ENCODE results near the gene MFAP2.

The MFAP2 gene

GRCh38 chr1:16980473-16981268, at the start of gene MFAP2:
MFAP2 (minus strand) TSS chr1:16980620; CDS start chr1:16978273, 2,347 bp downstream.
- no peak for DNase-seq (ENCODE audit: low spot score)

DNA sequence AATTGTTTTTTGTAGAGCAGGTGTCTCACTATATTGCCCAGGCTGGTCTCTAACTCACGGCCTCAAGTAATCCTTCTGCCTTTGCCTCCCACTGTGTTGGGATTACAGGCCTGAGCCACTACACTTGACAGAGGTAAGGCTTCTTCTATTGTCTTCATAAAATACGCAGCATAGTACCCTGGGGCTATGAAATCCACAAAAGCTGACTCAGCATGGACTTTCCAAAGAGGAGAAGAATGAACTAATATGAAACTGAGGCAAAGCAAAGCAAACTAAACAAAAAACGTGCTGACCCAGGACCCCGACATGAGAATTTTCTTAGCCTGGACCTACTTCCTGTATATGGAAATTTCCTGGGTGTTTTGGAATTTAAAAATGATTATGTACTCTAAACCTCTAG, 49.8 kb upstream of the MFAP2 start:
- DNase-seq (ENCODE audit: low spot score): no peak

- DNase-seq (ENCODE audit: low spot score): no peak
Observed at GRCh38 chr1:17028662-17029188, 48.3 kb upstream of the MFAP2 start.

GRCh38 chr1:17027900-17028299, 47.5 kb upstream of the MFAP2 start:
- DNase-seq (ENCODE audit: low spot score): no peak

GRCh38 chr1:17027403-17027802, 47.0 kb upstream of the MFAP2 start:
- no peak for DNase-seq (ENCODE audit: low spot score)

DNA sequence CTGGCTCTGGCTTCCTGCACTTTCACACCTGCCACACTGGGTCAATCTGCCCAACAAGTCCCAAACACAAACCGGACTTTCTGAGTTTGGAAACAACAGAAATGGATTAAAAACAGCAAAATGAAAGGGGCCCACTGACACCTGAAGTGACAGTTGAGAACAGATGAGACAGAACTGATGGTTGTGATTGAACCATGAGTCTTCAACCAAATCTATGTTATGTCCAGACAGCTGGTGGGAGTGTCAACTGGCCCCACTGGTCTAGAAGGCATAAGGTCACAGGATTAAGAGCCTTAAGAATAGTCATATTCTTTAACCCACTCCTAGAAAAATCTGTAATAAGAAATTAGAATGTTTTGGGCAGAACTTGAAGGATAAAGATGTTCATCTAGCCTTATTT, 44.3 kb upstream of the MFAP2 start:
- no peak for DNase-seq (ENCODE audit: low spot score)

- DNase-seq (ENCODE audit: low spot score): no peak
Observed at GRCh38 chr1:17023573-17023972, 43.2 kb upstream of the MFAP2 start.

GRCh38 chr1:17023102-17023501, 42.7 kb upstream of the MFAP2 start:
- no peak for DNase-seq (ENCODE audit: low spot score)

GRCh38 chr1:17021896-17022295, 41.5 kb upstream of the MFAP2 start:
- DNase-seq (ENCODE audit: low spot score): no peak

DNA sequence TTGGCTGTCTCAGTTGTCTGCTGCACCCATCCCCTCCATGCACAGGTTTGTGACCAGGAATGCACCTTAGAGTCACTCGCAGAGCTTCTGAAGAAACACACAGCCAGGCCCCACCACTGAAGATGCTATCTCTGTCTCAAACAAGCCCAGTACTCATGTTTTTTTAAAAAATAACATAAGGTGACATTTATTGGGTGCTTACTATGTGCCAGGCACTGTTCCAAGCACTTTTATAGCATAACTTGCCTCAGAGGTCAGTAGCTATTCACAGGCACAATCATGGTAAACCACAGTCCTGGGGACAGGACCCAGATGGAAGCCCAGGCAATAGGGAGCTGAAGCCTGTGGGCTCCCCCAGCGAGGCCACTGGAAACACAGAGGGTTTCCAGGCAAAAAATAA, 40.1 kb upstream of the MFAP2 start:
- DNase-seq (ENCODE audit: low spot score): no peak

GRCh38 chr1:17018849-17019248, 38.4 kb upstream of the MFAP2 start:
- DNase-seq (ENCODE audit: low spot score): no peak

- DNase-seq (ENCODE audit: low spot score): no peak
Observed at GRCh38 chr1:17017435-17017834, 37.0 kb upstream of the MFAP2 start.

- DNase-seq (ENCODE audit: low spot score): no peak
Observed at GRCh38 chr1:17016317-17016661, 35.9 kb upstream of the MFAP2 start.

DNA sequence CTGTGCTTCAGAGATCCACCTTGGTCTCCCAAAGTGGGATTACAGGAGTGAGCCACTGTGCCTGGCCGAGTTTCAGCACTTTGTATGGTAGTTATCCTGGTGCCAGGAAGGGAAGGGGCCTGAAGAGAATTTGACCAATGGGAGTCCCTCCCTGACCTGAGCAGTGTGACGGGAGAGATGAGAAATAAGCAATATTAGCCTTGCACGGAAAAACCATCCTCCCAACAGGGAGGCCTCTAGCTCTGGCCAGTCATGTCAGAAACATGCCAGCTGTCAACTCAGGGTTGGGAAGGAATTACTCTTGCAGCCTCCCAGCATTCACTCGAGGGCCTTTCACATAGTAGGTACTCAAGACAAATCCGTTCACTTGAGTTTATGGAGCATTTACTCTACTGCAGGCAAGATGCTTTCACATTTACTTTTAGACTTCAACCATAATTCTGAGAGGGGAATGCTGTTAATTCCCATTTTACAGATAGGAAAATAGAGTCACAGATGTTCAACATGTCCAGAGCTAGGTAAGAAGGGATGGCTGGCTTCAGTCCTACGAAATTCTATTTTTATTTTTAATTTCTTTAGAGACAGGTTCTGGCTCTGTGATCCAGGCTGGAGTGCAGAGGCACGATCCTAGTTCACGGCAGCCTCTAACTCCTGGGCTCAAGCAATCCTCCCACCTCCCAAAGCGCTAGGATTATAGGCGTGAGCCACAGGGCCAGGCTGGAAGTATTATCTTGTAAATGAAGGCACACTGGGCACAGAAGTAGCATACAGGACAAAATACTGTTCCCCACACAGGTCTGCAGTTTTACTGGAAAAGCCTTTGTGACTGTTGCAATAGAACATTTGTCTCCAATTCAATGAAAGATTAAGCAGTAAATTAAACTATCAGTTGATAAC, 34.5 kb upstream of the MFAP2 start:
- no peak for DNase-seq (ENCODE audit: low spot score)

- DNase-seq (ENCODE audit: low spot score): no peak
Observed at GRCh38 chr1:17013491-17014320, 33.3 kb upstream of the MFAP2 start.

GRCh38 chr1:17012775-17013490, 32.5 kb upstream of the MFAP2 start:
- DNase-seq (ENCODE audit: low spot score): no peak

- peak; percentile 37 for DNase-seq (ENCODE audit: low spot score)
Observed at GRCh38 chr1:17011439-17012307, 31.3 kb upstream of the MFAP2 start, which contains the start of gene ATP13A2. ATP13A2 (minus strand) TSS chr1:17011928; CDS start chr1:17011738, 190 bp downstream.

- DNase-seq (ENCODE audit: low spot score): no peak
Observed at GRCh38 chr1:17011092-17011438, 30.6 kb upstream of the MFAP2 start.

GRCh38 chr1:17009706-17010105, 29.3 kb upstream of the MFAP2 start:
- DNase-seq (ENCODE audit: low spot score): no peak

GRCh38 chr1:17008208-17008855, 27.9 kb upstream of the MFAP2 start:
- DNase-seq (ENCODE audit: low spot score): no peak

Data from hematopoietic multipotent progenitor cell treated with erythropoietin and hydrocortisone succinate and interleukin-3 and kit ligand, for 17 days (in vitro differentiated cells).